ENCODE data around the gene KNCN.

Gene KNCN

GRCh38 chr1:46577671-46578070 lies 26.2 kb upstream of the KNCN start:
- Mint-ChIP-seq H3K27me3 (no peaks in the 10 kb centered on the region), H3K4me3 (no peak overlapping the region), H3K9me3 (no peaks in the 10 kb centered on the region), H3K36me3 (ENCODE audit: low read depth) (peaks cover 25% of the 10 kb centered on the region), H3K27ac (no peak overlapping the region), H3K4me1 (peaks cover 24% of the 10 kb centered on the region)
- DNase-seq: no peak
- ATAC-seq: no peak

GRCh38 chr1:46576596-46576995 lies 25.1 kb upstream of the KNCN start:
- ATAC-seq (no peak), DNase-seq (no peak)
- peaks cover 14% of the 10 kb centered on the region for H3K4me1 Mint-ChIP-seq
- H3K27me3 Mint-ChIP-seq: no peaks in the 10 kb centered on the region
- H3K36me3 Mint-ChIP-seq (ENCODE audit: low read depth): peaks cover 21% of the 10 kb centered on the region
- H3K4me3 Mint-ChIP-seq: no peak overlapping the region
- H3K27ac Mint-ChIP-seq: no peak overlapping the region
- no peaks in the 10 kb centered on the region for H3K9me3 Mint-ChIP-seq

- Mint-ChIP-seq H3K36me3 (ENCODE audit: low read depth) (peaks cover 18% of the 10 kb centered on the region), H3K27me3 (no peaks in the 10 kb centered on the region), H3K27ac (no peak overlapping the region)
Measured at GRCh38 chr1:46575778-46576177, 24.3 kb upstream of the KNCN start.

GRCh38 chr1:46575300-46575699 lies 23.9 kb upstream of the KNCN start:
- ATAC-seq (no peak), DNase-seq (no peak)
- Mint-ChIP-seq H3K4me1 (peaks cover under 1% of the 10 kb centered on the region), H3K9me3 (no peaks in the 10 kb centered on the region), H3K27me3 (no peaks in the 10 kb centered on the region), H3K4me3 (no peak overlapping the region), H3K36me3 (ENCODE audit: low read depth) (peaks cover 13% of the 10 kb centered on the region), H3K27ac (no peak overlapping the region)

More at GRCh38 chr1:46575778-46576177, 24.3 kb upstream of the KNCN start:
- H3K4me1 Mint-ChIP-seq: peaks cover 5% of the 10 kb centered on the region
- DNase-seq: no peak
- no peak for ATAC-seq
- H3K4me3 Mint-ChIP-seq: no peak overlapping the region
- no peaks in the 10 kb centered on the region for H3K9me3 Mint-ChIP-seq

- no peaks in the 10 kb centered on the region for H3K4me1 Mint-ChIP-seq
- ATAC-seq (no peak), DNase-seq (no peak)
- no peaks in the 10 kb centered on the region for H3K27me3 Mint-ChIP-seq
- H3K27ac Mint-ChIP-seq: no peak overlapping the region
- no peak overlapping the region for H3K4me3 Mint-ChIP-seq
- no peaks in the 10 kb centered on the region for H3K9me3 Mint-ChIP-seq
- peaks cover 9% of the 10 kb centered on the region for H3K36me3 Mint-ChIP-seq (ENCODE audit: low read depth)
Measured at GRCh38 chr1:46571691-46572225, 20.3 kb upstream of the KNCN start.

GRCh38 chr1:46569884-46570725 lies 18.7 kb upstream of the KNCN start:
- H3K36me3 Mint-ChIP-seq (ENCODE audit: low read depth): peaks cover 17% of the 10 kb centered on the region
- no peaks in the 10 kb centered on the region for H3K27me3 Mint-ChIP-seq
- no peak for DNase-seq
- no peak overlapping the region for H3K27ac Mint-ChIP-seq
- ATAC-seq: no peak
- H3K4me3 Mint-ChIP-seq: no peak overlapping the region
- no peaks in the 10 kb centered on the region for H3K4me1 Mint-ChIP-seq
- no peaks in the 10 kb centered on the region for H3K9me3 Mint-ChIP-seq

GRCh38 chr1:46569116-46569515 lies 17.7 kb upstream of the KNCN start:
- Mint-ChIP-seq H3K36me3 (ENCODE audit: low read depth) (peaks cover 17% of the 10 kb centered on the region), H3K27ac (no peak overlapping the region), H3K4me1 (no peaks in the 10 kb centered on the region), H3K4me3 (no peak overlapping the region), H3K9me3 (no peaks in the 10 kb centered on the region), H3K27me3 (no peaks in the 10 kb centered on the region)
- DNase-seq (no peak), ATAC-seq (no peak)

GRCh38 chr1:46568461-46568891 lies 17.0 kb upstream of the KNCN start:
- Mint-ChIP-seq H3K36me3 (ENCODE audit: low read depth) (peaks cover 17% of the 10 kb centered on the region), H3K9me3 (no peaks in the 10 kb centered on the region), H3K4me3 (no peak overlapping the region), H3K4me1 (no peaks in the 10 kb centered on the region), H3K27ac (no peak overlapping the region), H3K27me3 (no peaks in the 10 kb centered on the region)
- DNase-seq (no peak), ATAC-seq (no peak)

- Mint-ChIP-seq H3K36me3 (ENCODE audit: low read depth) (peaks cover 23% of the 10 kb centered on the region), H3K27ac (no peak overlapping the region), H3K4me1 (no peaks in the 10 kb centered on the region), H3K9me3 (no peaks in the 10 kb centered on the region), H3K27me3 (no peaks in the 10 kb centered on the region), H3K4me3 (no peak overlapping the region)
- DNase-seq (no peak), ATAC-seq (no peak)
Measured at GRCh38 chr1:46563341-46563740, 11.9 kb upstream of the KNCN start.

- no peaks in the 10 kb centered on the region for H3K9me3 Mint-ChIP-seq
- DNase-seq: no peak
- H3K36me3 Mint-ChIP-seq (ENCODE audit: low read depth): peaks cover 18% of the 10 kb centered on the region
- H3K4me3 Mint-ChIP-seq: no peak overlapping the region
- no peak for ATAC-seq
- H3K27ac Mint-ChIP-seq: no peak overlapping the region
- H3K27me3 Mint-ChIP-seq: no peaks in the 10 kb centered on the region
- H3K4me1 Mint-ChIP-seq: no peaks in the 10 kb centered on the region
Measured at GRCh38 chr1:46562498-46562897, 11.1 kb upstream of the KNCN start.

GRCh38 chr1:46558966-46559365 lies 7.5 kb upstream of the KNCN start:
- H3K4me1 Mint-ChIP-seq: no peaks in the 10 kb centered on the region
- no peak overlapping the region for H3K27ac Mint-ChIP-seq

GRCh38 chr1:46558141-46558963 lies 6.9 kb upstream of the KNCN start:
- no peaks in the 10 kb centered on the region for H3K27me3 Mint-ChIP-seq
- H3K9me3 Mint-ChIP-seq: no peaks in the 10 kb centered on the region
- no peak overlapping the region for H3K27ac Mint-ChIP-seq

More at GRCh38 chr1:46558966-46559365, 7.5 kb upstream of the KNCN start:
- Mint-ChIP-seq H3K27me3 (no peaks in the 10 kb centered on the region), H3K9me3 (no peaks in the 10 kb centered on the region), H3K4me3 (no peak overlapping the region), H3K36me3 (ENCODE audit: low read depth) (peaks cover 6% of the 10 kb centered on the region)
- ATAC-seq (no peak), DNase-seq (no peak)

GRCh38 chr1:46557403-46557802 lies 6.0 kb upstream of the KNCN start:
- no peak for DNase-seq
- Mint-ChIP-seq H3K27me3 (no peaks in the 10 kb centered on the region), H3K4me1 (no peaks in the 10 kb centered on the region), H3K27ac (no peak overlapping the region), H3K36me3 (ENCODE audit: low read depth) (peaks cover 6% of the 10 kb centered on the region), H3K4me3 (no peak overlapping the region), H3K9me3 (no peaks in the 10 kb centered on the region)
- ATAC-seq: no peak

More at GRCh38 chr1:46558141-46558963, 6.9 kb upstream of the KNCN start:
- ATAC-seq: no peak
- Mint-ChIP-seq H3K4me1 (no peaks in the 10 kb centered on the region), H3K4me3 (no peak overlapping the region), H3K36me3 (ENCODE audit: low read depth) (peaks cover 6% of the 10 kb centered on the region)
- no peak for DNase-seq

GRCh38 chr1:46556822-46557221 lies 5.4 kb upstream of the KNCN start:
- Mint-ChIP-seq H3K27me3 (no peaks in the 10 kb centered on the region), H3K4me3 (no peak overlapping the region), H3K9me3 (no peaks in the 10 kb centered on the region), H3K36me3 (ENCODE audit: low read depth) (peaks cover 4% of the 10 kb centered on the region), H3K27ac (no peak overlapping the region), H3K4me1 (no peaks in the 10 kb centered on the region)
- DNase-seq (no peak), ATAC-seq (no peak)

All from activated naive CD8-positive, alpha-beta T cell treated with anti-CD3 and anti-CD28 coated beads, Interleukin-2, amount 50 U/mL, for 24 hours (primary cell).